Heart left ventricle (tissue), 16 donors: ENCODE results near the gene SRGAP1. TPM values are rescaled to one million over a fixed set of nuclear protein-coding genes. Genes with fewer than 3 reads are reported as not detected.

Source experiments
- ATAC-seq, 4 donors: fragments of 200-7000 bp; cut with Tn5 transposase; one replicate each; pipeline ENCODE4 v1.9.1; 2020 to 2022; ENCODE audit warnings: moderate library complexity in 4 of 4, mild to moderate bottlenecking in 3 of 4, moderate number of reproducible peaks in 1 of 4
- DNase-seq, 5 donors: peaks; one replicate each; pipeline ENCODE4 v3.0.0-alpha.2; 2020
- H3K27ac ChIP-seq, 12 donors: fragments of 200-600 bp; sonication (generic) in 4 of 12; one replicate each; pipeline versions ENCODE4 v1.5.0 to v1.8.0; 2016 to 2022; ENCODE audit warnings: mild to moderate bottlenecking in 2 of 12
- H3K27me3 ChIP-seq, 9 donors: fragments of 200-600 bp; sonication (generic) in 2 of 9; one replicate each; pipeline versions ENCODE4 v1.5.1 to v1.8.0; 2016 to 2022; ENCODE audit warnings: mild to moderate bottlenecking in 3 of 9
- H3K36me3 ChIP-seq, 9 donors: fragments of 200-600 bp; sonication (generic) in 2 of 9; one replicate each; pipeline versions ENCODE4 v1.5.0 to v1.8.0; 2018 to 2022; ENCODE audit warnings: mild to moderate bottlenecking in 2 of 9
- H3K4me1 ChIP-seq, 12 donors: fragments of 200-600 bp; sonication (generic) in 4 of 12; one replicate each; pipeline versions ENCODE4 v1.5.0 to v1.8.0; 2016 to 2022; ENCODE audit warnings: mild to moderate bottlenecking in 3 of 12
- H3K4me3 ChIP-seq, 12 donors: fragments of 200-600 bp; sonication (generic) in 4 of 12; one replicate each; pipeline versions ENCODE4 v1.5.0 to v1.8.0; 2017 to 2022; ENCODE audit warnings: mild to moderate bottlenecking in 9 of 12, moderate library complexity in 4 of 12
- H3K9me3 ChIP-seq, 12 donors: fragments of 200-600 bp; sonication (generic) in 4 of 12; one replicate each; pipeline versions ENCODE4 v1.5.0 to v1.8.0; 2016 to 2022; ENCODE audit warnings: mild to moderate bottlenecking in 1 of 12
- POLR2A ChIP-seq, 2 donors: fragments of 450-650 bp; IDR thresholded peaks; one replicate each; pipeline ENCODE4 v1.6.1; 2017; ENCODE audit warnings: antibody characterized with exemption in 2 of 2, mild to moderate bottlenecking in 2 of 2, moderate library complexity in 2 of 2
- WGBS, 4 donors: extraction: QIAGEN DNeasy Blood & Tissue Kit in 2 of 4; methylation state at CpG; one replicate each; pipeline versions ENCODE4 v1.1.5 to v1.1.7; 2013 to 2018; 5-methylcytosine and 5-hydroxymethylcytosine counted together
- intact Hi-C, 10 donors: fragments of 100-400 bp; cut with DNase I; formaldehyde crosslinking; loops; one replicate each; pipeline versions ENCODE4 v1.11.1 to v1.14.2; 2022
- polyA plus RNA-seq, 2 donors: library from polyadenylated mRNA; stranded (reverse); fragments of 200-250 nt; gene quantifications; one replicate each; pipeline ENCODE4 v1.2.3, GENCODE V29; 2013
- total RNA-seq, 9 donors: library from RNA; depleted of rRNA in 2 of 9; stranded (reverse); fragments of >200 nt in 2 of 9; fragmentation: NEBNext Ultra II Directional in 3 of 9; extraction: Animal tissue kit (Norgen Biotek cat#: 25700) in 3 of 9; gene quantifications; one replicate each; pipeline versions ENCODE4 v1.1.0 to v1.2.4, GENCODE V29; 2016 to 2023
- TF ChIP-seq, protein P1 (sequence below), 12 donors: fragments of 200-600 bp; sonication (generic) in 4 of 12; IDR thresholded peaks; one replicate each; pipeline versions ENCODE4 v1.5.0 to v1.8.0; 2018 to 2022; ENCODE audit warnings: antibody characterized with exemption in 12 of 12, mild to moderate bottlenecking in 5 of 12
- donor health status: ischemic (EF 13 %, LVEDD 7.1; RV severe dilation, severe dysfunction).
- donor health status: healthy with polysubstance abuse.
- donor health status: DM: no; HTN: yes; CAD: no.
- donor health status: DM: no; HTN: no; CAD: no.
- donor health status: ischemic (EF 25% LVEDD 6.9; RV normal size, moderate dysfunction).
- donor health status: ischemic (EF 25% LVEDD 5.7; RV mildly dilated, moderate dysfunction).
- donor health status: healthy.
- donor health status: DM: yes; HTN: yes; CAD: no.
- donor health status: ischemic (EF 35%, LVEDD 5.7; RV mildly dilated, moderate dysfunction).
- donor health status: nonischemic (EF 11% LVEDD 7.7; RV severe dilation, severe dysfunction).
- donor health status: DM: yes; HTN: yes; CAD: no.
- donor health status: PGD.
- donor health status: ischemic (EF 29% LVEDD 5.4; RV normal size, mild dysfunction).
- donor health status: nonischemic (EF 23%, LVEDD 6.1; RV moderate dilation, normal function).

SRGAP1 gene
- total and polyA plus RNA-seq, 11 donors: 1.3 to 10.6 (median 4.5) TPM

DNA sequence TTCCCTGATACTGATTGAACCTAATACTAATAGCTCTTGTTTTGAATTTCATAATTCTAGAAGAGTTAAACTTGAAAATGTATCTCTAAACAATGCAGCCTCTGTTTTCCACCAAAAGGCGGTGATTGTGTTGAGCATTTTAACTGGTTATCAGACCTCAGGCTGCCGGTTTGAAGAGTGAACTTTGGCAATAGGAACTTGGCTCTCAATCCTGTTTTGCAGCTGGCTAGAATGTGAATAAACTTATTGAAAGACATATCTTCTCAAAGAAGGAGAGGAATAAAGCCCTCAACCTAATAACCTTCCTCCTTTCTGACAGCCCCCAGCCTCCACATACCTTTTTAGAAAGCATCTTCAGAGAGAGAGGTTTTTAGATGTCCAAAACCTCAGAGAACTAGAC is 105.4 kb downstream of the SRGAP1 start:
- intact Hi-C loops: loop anchor here in 3 of 10 donors (10.0 kb wide), 1 partner anchor 105 kb away; the partner anchor contains the start of gene SRGAP1 (in 3 of the 3)
- DNase-seq: no peak
- H3K4me1 ChIP-seq: peaks cover 0 to 25% (median 1%) of the 10 kb centered on the region in 12 donors
- ATAC-seq: peak in 3 of 4 donors; percentile 34 to 67 (median 59)
- TF ChIP-seq POLR2A (IDR thresholded peaks at IDR 0.05): no peak
- TF ChIP-seq, protein P1, sequence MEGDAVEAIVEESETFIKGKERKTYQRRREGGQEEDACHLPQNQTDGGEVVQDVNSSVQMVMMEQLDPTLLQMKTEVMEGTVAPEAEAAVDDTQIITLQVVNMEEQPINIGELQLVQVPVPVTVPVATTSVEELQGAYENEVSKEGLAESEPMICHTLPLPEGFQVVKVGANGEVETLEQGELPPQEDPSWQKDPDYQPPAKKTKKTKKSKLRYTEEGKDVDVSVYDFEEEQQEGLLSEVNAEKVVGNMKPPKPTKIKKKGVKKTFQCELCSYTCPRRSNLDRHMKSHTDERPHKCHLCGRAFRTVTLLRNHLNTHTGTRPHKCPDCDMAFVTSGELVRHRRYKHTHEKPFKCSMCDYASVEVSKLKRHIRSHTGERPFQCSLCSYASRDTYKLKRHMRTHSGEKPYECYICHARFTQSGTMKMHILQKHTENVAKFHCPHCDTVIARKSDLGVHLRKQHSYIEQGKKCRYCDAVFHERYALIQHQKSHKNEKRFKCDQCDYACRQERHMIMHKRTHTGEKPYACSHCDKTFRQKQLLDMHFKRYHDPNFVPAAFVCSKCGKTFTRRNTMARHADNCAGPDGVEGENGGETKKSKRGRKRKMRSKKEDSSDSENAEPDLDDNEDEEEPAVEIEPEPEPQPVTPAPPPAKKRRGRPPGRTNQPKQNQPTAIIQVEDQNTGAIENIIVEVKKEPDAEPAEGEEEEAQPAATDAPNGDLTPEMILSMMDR (IDR thresholded peaks at IDR 0.05): no peak
- 36 to 48% (median 43%) methylated on average over 2 of the region's 2 CpGs for WGBS, 4 donors
- peak overlapping the region in 3 of 12 donors; percentile 10 to 36 (median 21) for H3K27ac ChIP-seq
- H3K27me3 ChIP-seq: no peaks in the 10 kb centered on the region
- H3K36me3 ChIP-seq: no peaks in the 10 kb centered on the region
- no peak overlapping the region for H3K4me3 ChIP-seq
- no peaks in the 10 kb centered on the region for H3K9me3 ChIP-seq

DNA sequence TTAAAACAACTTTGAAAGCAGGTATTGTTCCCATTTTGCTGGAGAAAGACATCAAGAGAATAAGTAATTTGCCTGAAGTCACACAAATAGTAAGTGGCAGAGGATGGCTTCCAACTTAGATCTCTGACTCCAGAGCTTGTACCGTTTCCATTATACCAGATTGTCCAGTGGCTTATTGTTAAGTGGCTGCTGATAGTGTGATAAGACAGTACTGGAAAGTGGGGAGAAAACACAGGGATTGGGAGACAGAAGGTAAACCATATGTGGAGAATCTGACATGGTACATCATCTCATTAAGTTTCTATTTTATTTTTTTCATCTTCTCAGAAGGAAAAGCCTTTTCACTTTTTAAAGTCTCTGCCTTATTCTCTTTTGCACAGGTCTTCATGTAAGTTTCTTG is 108.5 kb downstream of the SRGAP1 start:
- TF ChIP-seq POLR2A (IDR thresholded peaks at IDR 0.05): no peak
- TF ChIP-seq, protein P1 (IDR thresholded peaks at IDR 0.05): no peak
- Histone ChIP-seq H3K27ac (no peak overlapping the region), H3K27me3 (no peaks in the 10 kb centered on the region), H3K36me3 (no peaks in the 10 kb centered on the region), H3K9me3 (no peaks in the 10 kb centered on the region), H3K4me3 (no peak overlapping the region), H3K4me1 (peaks cover 0 to 35% (median 8%) of the 10 kb centered on the region in 12 donors)
- WGBS, 4 donors: 70 to 87% (median 78%) methylated on average over 1 of the region's 1 CpG
- intact Hi-C loops: loop anchor here in 1 of 10 donors (10.0 kb wide), 1 partner anchor 108 kb away; the partner anchor contains the start of gene SRGAP1
- DNase-seq (no peak), ATAC-seq (no peak)

- H3K27ac ChIP-seq: peak overlapping the region in 4 of 12 donors; percentile 39 to 77 (median 50)
- H3K36me3 ChIP-seq: no peaks in the 10 kb centered on the region
- DNase-seq: peak in 2 of 5 donors; percentile 38 to 42
- peak overlapping the region in 3 of 12 donors; percentile 6 to 17 (median 9) for H3K4me3 ChIP-seq
- TF ChIP-seq POLR2A (IDR thresholded peaks at IDR 0.05): no peak
- TF ChIP-seq, protein P1 (IDR thresholded peaks at IDR 0.05): no peak
- intact Hi-C loops: loop anchor here in 1 of 10 donors (10.0 kb wide), 1 partner anchor 111 kb away; the partner anchor contains the start of gene SRGAP1
- H3K9me3 ChIP-seq: no peaks in the 10 kb centered on the region
- ATAC-seq: peak; percentile 83 to 90 (median 89)
- H3K4me1 ChIP-seq: peaks cover 0 to 32% (median 6%) of the 10 kb centered on the region in 12 donors
- no peaks in the 10 kb centered on the region for H3K27me3 ChIP-seq
- 53 to 67% (median 61%) methylated on average over 9 of the region's 9 CpGs for WGBS, 4 donors
These were observed 111.5 kb downstream of the SRGAP1 start for GRCh38 chr12:63955831-63956666.

- H3K36me3 ChIP-seq: no peaks in the 10 kb centered on the region
- H3K27me3 ChIP-seq: no peaks in the 10 kb centered on the region
- WGBS, 4 donors: 93 to 98% (median 96%) methylated on average over 5 of the region's 5 CpGs
- no peak for DNase-seq
- TF ChIP-seq, protein P1 (IDR thresholded peaks at IDR 0.05): no peak
- no peak for TF ChIP-seq POLR2A (IDR thresholded peaks at IDR 0.05)
- intact Hi-C loops: loop anchor here in 1 of 10 donors (10.0 kb wide), 1 partner anchor 113 kb away; the partner anchor contains the start of gene SRGAP1
- H3K9me3 ChIP-seq: no peaks in the 10 kb centered on the region
- H3K27ac ChIP-seq: no peak overlapping the region
- no peak for ATAC-seq
- no peak overlapping the region for H3K4me3 ChIP-seq
- peaks cover 0 to 32% (median 6%) of the 10 kb centered on the region in 12 donors for H3K4me1 ChIP-seq
These were observed 113.0 kb downstream of the SRGAP1 start for GRCh38 chr12:63957496-63957895.
